ENCODE measurements around the gene TNP2. TPM values are rescaled to one million over a fixed set of nuclear protein-coding genes. Genes with fewer than 3 reads are reported as not detected.

Gene TNP2
- polyA plus RNA-seq, 1 of the 3 experiments (the other 2 are of a cell fraction) = not detected

DNA sequence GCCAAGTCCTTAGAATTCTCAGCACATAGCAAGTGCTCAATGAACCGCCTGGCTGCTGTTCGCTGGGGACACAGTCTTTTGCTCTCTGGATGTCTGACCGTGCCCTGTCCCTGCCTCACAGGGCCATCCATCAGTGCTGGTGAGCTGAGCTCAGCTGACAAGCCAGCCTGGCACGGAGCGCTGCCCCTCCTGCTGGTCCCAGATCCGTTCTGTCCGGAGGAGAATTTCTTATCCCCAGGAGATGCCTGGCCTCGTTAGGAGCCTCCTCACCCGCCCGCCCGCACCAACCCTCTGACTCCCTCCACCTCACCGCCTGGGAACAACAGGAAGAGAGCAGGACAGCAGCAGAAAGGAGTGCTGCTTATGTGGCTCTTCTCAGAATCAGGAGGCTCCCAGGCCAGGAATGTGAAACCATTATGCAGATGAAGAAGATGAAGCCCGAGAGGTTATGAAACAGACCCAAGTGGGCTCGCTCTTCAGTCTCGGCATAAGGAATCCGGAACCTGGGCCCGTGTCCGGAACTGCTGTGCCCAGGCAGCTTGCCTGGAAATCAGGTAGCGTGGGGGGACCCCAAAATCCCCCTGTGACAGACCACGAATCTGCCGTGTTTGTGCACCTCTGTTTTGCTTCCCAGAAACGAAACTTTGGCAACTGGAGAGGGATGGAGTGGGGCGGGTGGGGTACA, 47.3 kb upstream of the TNP2 start:
- no peak overlapping the region for H3K9ac ChIP-seq

DNA sequence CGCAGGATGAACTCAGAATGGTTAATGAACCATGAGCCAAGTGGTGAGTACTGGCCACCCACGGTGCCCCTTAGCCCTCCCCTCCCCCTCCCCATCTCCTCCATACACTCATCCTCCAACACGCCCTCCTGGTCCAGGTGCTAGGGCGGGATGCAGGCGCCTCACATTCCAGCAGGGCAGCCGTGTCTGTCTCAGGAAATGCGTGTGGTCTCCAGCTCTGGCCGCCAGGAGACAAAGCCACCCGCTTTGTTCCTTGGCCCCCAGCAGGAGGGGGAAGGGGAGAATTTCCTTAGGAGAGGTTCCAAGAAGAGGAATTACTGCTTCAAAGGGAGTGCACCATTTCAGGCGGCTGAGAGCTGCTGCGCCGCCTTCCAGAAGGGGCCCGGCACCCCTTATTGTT, 46.4 kb upstream of the TNP2 start:
- Histone ChIP-seq H4K20me1 (ENCODE audit: insufficient read depth) (no peaks in the 10 kb centered on the region), H3K4me3 (ENCODE audit: low read depth in 2 of 2, low read length in 1 of 2) (no peak overlapping the region), H2AFZ (ENCODE audit: low read depth) (no peak overlapping the region), H3K4me1 (ENCODE audit: control insufficient read depth in 1 of 2, insufficient read depth in 2 of 2, low read depth in 1 of 2, low read length in 1 of 2) (peaks cover 0 to 11% of the 10 kb centered on the region in 2 experiments; a peak in 1 of 4 replicates), H3K36me3 (replicated peaks in 1 of 2; ENCODE audit: control insufficient read depth in 1 of 2, insufficient read depth in 2 of 2, low read length in 1 of 2) (no peaks in the 10 kb centered on the region), H3K79me2 (ENCODE audit: insufficient read depth) (no peaks in the 10 kb centered on the region), H3K9me3 (no peaks in the 10 kb centered on the region), H3K27ac (ENCODE audit: low read depth in 2 of 2, low read length in 1 of 2) (no peak overlapping the region), H3F3A (replicated peaks; ENCODE audit: insufficient read depth) (no peaks in the 10 kb centered on the region), H3K9me2 (no peaks in the 10 kb centered on the region), H3K27me3 (ENCODE audit: insufficient read depth) (no peaks in the 10 kb centered on the region), H3K9ac (no peak overlapping the region), H3K4me2 (no peak overlapping the region)
- 71% methylated on average over 13 of the region's 13 CpGs for WGBS (ENCODE audit: low lambda C conversion rate)
- CTCF ChIA-PET = no interaction called here
- DNase-seq = no peak
- POLR2A ChIA-PET = no interaction called here
- TF ChIP-seq YY1 (IDR thresholded peaks at IDR 0.05; ENCODE audit: low read depth) (no peak), NRF1 (IDR thresholded peaks at IDR 0.05; ENCODE audit: low read depth, low read length) (no peak), SIN3A (IDR thresholded peaks at IDR 0.05; ENCODE audit: borderline replicate concordance, low read depth, low read length) (no peak), EP300 (IDR thresholded peaks at IDR 0.05; ENCODE audit: borderline replicate concordance in 1 of 2, low read depth in 1 of 2, low read length in 1 of 2) (no peak), NFIC (IDR thresholded peaks at IDR 0.05; ENCODE audit: borderline replicate concordance) (no peak), TAF1 (IDR thresholded peaks at IDR 0.05; ENCODE audit: borderline replicate concordance, low read depth, low read length) (no peak), SMC3 (IDR thresholded peaks at IDR 0.05; ENCODE audit: low read depth, low read length) (no peak), RAD21 (IDR thresholded peaks at IDR 0.05; ENCODE audit: low read length) (no peak)
- TF ChIP-seq, protein P1, sequence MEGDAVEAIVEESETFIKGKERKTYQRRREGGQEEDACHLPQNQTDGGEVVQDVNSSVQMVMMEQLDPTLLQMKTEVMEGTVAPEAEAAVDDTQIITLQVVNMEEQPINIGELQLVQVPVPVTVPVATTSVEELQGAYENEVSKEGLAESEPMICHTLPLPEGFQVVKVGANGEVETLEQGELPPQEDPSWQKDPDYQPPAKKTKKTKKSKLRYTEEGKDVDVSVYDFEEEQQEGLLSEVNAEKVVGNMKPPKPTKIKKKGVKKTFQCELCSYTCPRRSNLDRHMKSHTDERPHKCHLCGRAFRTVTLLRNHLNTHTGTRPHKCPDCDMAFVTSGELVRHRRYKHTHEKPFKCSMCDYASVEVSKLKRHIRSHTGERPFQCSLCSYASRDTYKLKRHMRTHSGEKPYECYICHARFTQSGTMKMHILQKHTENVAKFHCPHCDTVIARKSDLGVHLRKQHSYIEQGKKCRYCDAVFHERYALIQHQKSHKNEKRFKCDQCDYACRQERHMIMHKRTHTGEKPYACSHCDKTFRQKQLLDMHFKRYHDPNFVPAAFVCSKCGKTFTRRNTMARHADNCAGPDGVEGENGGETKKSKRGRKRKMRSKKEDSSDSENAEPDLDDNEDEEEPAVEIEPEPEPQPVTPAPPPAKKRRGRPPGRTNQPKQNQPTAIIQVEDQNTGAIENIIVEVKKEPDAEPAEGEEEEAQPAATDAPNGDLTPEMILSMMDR (IDR thresholded peaks at IDR 0.05) = no peak
- TF ChIP-seq, protein P2, sequence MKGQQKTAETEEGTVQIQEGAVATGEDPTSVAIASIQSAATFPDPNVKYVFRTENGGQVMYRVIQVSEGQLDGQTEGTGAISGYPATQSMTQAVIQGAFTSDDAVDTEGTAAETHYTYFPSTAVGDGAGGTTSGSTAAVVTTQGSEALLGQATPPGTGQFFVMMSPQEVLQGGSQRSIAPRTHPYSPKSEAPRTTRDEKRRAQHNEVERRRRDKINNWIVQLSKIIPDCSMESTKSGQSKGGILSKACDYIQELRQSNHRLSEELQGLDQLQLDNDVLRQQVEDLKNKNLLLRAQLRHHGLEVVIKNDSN (IDR thresholded peaks at IDR 0.05; ENCODE audit: borderline replicate concordance, low read depth) = no peak
- TF ChIP-seq, protein P3, sequence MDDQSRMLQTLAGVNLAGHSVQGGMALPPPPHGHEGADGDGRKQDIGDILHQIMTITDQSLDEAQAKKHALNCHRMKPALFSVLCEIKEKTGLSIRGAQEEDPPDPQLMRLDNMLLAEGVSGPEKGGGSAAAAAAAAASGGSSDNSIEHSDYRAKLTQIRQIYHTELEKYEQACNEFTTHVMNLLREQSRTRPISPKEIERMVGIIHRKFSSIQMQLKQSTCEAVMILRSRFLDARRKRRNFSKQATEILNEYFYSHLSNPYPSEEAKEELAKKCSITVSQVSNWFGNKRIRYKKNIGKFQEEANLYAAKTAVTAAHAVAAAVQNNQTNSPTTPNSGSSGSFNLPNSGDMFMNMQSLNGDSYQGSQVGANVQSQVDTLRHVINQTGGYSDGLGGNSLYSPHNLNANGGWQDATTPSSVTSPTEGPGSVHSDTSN (IDR thresholded peaks at IDR 0.05) = no peak

More for the DNA sequence above, 47.3 kb upstream of the TNP2 start:
- no peaks in the 10 kb centered on the region for H3K36me3 ChIP-seq (replicated peaks in 1 of 2; ENCODE audit: control insufficient read depth in 1 of 2, insufficient read depth in 2 of 2, low read length in 1 of 2)
- no peak overlapping the region for H3K4me3 ChIP-seq (ENCODE audit: low read depth in 2 of 2, low read length in 1 of 2)
- H3F3A ChIP-seq (replicated peaks; ENCODE audit: insufficient read depth) = peaks cover 2% of the 10 kb centered on the region
- ChIA-PET POLR2A (no interaction called here), CTCF (no interaction called here)
- 90% methylated on average over 19 of the region's 23 CpGs for WGBS (ENCODE audit: low lambda C conversion rate)
- H3K9me3 ChIP-seq = no peaks in the 10 kb centered on the region
- no peaks in the 10 kb centered on the region for H3K9me2 ChIP-seq
- H3K4me2 ChIP-seq = no peak overlapping the region
- DNase-seq = no peak
- peaks cover 0 to 11% of the 10 kb centered on the region in 2 experiments; a peak in 1 of 4 replicates for H3K4me1 ChIP-seq (ENCODE audit: control insufficient read depth in 1 of 2, insufficient read depth in 2 of 2, low read depth in 1 of 2, low read length in 1 of 2)
- H3K79me2 ChIP-seq (ENCODE audit: insufficient read depth) = no peaks in the 10 kb centered on the region
- H3K27ac ChIP-seq (ENCODE audit: low read depth in 2 of 2, low read length in 1 of 2) = no peak overlapping the region
- H4K20me1 ChIP-seq (ENCODE audit: insufficient read depth) = no peaks in the 10 kb centered on the region
- TF ChIP-seq TCF12 (IDR thresholded peaks at IDR 0.05) (no peak), SMC3 (IDR thresholded peaks at IDR 0.05; ENCODE audit: low read depth, low read length) (no peak), FOXM1 (IDR thresholded peaks at IDR 0.05; ENCODE audit: low read depth) (no peak), RCOR1 (IDR thresholded peaks at IDR 0.05; ENCODE audit: low read length) (no peak), MEF2A (IDR thresholded peaks at IDR 0.05; ENCODE audit: borderline replicate concordance, low read depth) (no peak), SIN3A (IDR thresholded peaks at IDR 0.05; ENCODE audit: borderline replicate concordance, low read depth, low read length) (no peak), RFX5 (IDR thresholded peaks at IDR 0.05; ENCODE audit: low read length) (no peak), GATA2 (CRISPR knock-in tag; IDR thresholded peaks at IDR 0.05) (no peak), NFIC (IDR thresholded peaks at IDR 0.05; ENCODE audit: borderline replicate concordance) (no peak), GABPA (IDR thresholded peaks at IDR 0.05; ENCODE audit: low read depth) (no peak), FOXJ3 (CRISPR knock-in tag; IDR thresholded peaks at IDR 0.05) (no peak), RXRA (IDR thresholded peaks at IDR 0.05; ENCODE audit: borderline replicate concordance, low read depth) (no peak), YY1 (IDR thresholded peaks at IDR 0.05; ENCODE audit: low read depth) (no peak), NRF1 (IDR thresholded peaks at IDR 0.05; ENCODE audit: low read depth, low read length) (no peak)
- TF ChIP-seq, protein P4, sequence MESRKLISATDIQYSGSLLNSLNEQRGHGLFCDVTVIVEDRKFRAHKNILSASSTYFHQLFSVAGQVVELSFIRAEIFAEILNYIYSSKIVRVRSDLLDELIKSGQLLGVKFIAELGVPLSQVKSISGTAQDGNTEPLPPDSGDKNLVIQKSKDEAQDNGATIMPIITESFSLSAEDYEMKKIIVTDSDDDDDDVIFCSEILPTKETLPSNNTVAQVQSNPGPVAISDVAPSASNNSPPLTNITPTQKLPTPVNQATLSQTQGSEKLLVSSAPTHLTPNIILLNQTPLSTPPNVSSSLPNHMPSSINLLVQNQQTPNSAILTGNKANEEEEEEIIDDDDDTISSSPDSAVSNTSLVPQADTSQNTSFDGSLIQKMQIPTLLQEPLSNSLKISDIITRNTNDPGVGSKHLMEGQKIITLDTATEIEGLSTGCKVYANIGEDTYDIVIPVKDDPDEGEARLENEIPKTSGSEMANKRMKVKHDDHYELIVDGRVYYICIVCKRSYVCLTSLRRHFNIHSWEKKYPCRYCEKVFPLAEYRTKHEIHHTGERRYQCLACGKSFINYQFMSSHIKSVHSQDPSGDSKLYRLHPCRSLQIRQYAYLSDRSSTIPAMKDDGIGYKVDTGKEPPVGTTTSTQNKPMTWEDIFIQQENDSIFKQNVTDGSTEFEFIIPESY (IDR thresholded peaks at IDR 0.05; ENCODE audit: borderline replicate concordance, low read depth) = no peak
- TF ChIP-seq, protein P5, sequence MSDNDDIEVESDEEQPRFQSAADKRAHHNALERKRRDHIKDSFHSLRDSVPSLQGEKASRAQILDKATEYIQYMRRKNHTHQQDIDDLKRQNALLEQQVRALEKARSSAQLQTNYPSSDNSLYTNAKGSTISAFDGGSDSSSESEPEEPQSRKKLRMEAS (IDR thresholded peaks at IDR 0.05; ENCODE audit: low read depth) = no peak
- TF ChIP-seq, protein P6, sequence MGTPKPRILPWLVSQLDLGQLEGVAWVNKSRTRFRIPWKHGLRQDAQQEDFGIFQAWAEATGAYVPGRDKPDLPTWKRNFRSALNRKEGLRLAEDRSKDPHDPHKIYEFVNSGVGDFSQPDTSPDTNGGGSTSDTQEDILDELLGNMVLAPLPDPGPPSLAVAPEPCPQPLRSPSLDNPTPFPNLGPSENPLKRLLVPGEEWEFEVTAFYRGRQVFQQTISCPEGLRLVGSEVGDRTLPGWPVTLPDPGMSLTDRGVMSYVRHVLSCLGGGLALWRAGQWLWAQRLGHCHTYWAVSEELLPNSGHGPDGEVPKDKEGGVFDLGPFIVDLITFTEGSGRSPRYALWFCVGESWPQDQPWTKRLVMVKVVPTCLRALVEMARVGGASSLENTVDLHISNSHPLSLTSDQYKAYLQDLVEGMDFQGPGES (IDR thresholded peaks at IDR 0.05; ENCODE audit: low read depth, low read length) = no peak
- no peaks in the 10 kb centered on the region for H3K27me3 ChIP-seq (ENCODE audit: insufficient read depth)
- H2AFZ ChIP-seq (ENCODE audit: low read depth) = no peak overlapping the region

All from SK-N-SH (cell line).